ENCODE measurements around the gene POLR2B. TPM values are rescaled to one million over a fixed set of nuclear protein-coding genes. Genes with fewer than 3 reads are reported as not detected.
"Not testable (repeated sequence)": the region's sequence is repeated elsewhere in the genome, so short reads cannot be mapped to it uniquely, and the experiment has no call there.

Gene POLR2B
- total RNA-seq, 3 donors from 2014 or later = 129 to 136 (median 130) TPM

DNA sequence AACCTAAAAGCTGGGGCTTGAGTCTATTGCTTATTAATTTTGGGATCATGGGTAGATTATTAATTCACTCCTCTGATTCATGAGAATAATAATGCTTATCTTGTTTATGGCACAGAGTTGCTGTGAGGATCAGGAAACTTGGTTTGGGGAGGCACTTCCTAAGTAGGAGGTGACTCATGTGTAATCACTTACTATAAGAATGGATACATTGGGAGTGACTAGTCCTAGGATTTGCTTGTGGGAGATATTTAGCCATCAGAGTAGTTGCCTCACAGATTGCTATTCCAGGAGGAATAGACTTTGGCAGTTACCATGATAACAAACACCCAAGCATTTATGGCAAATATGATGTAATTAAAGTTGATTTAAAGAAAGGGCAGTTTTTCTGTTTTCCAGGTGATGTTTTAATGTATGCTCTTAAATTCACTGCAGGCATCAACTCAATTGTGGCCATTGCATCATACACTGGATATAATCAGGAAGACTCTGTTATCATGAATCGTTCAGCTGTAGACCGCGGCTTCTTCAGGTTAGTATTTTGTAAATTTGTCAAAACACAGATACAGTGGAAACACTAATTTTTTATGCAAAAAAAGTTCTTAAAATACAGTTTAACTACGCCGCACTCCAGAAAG lies 41.9 kb downstream of the POLR2B start:
- H3K4me1 Mint-ChIP-seq (ENCODE audit: low read depth) = peaks cover 2% of the 10 kb centered on the region
- no peaks in the 10 kb centered on the region for H3K9me3 Mint-ChIP-seq
- peaks cover 62% of the 10 kb centered on the region for H3K36me3 Mint-ChIP-seq (ENCODE audit: insufficient read depth)
- no peak for DNase-seq
- no peak for ATAC-seq
- no peak overlapping the region for H3K4me3 Mint-ChIP-seq
- no peaks in the 10 kb centered on the region for H3K27me3 Mint-ChIP-seq (ENCODE audit: low read depth)

DNA sequence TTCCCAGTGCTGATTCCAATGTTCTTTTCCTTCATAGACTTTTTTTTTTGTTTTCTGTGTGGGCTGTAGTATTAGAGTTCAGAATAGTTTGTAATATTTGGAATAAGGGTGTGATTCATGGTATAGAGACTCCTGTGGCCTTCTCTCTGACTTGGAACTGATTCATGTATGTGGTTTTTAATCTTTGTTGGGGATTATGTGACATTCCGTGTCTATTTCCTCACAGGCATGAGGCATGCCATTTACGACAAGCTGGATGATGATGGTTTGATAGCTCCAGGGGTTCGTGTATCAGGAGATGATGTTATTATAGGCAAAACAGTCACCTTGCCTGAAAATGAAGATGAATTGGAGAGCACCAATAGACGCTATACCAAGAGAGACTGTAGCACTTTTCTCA lies 44.4 kb downstream of the POLR2B start:
- DNase-seq (no peak), ATAC-seq (no peak)
- no peaks in the 10 kb centered on the region for H3K9me3 Mint-ChIP-seq
- H3K4me1 Mint-ChIP-seq (ENCODE audit: low read depth) = peaks cover 2% of the 10 kb centered on the region
- peaks cover 53% of the 10 kb centered on the region for H3K36me3 Mint-ChIP-seq (ENCODE audit: insufficient read depth)
- no peak overlapping the region for H3K4me3 Mint-ChIP-seq
- no peaks in the 10 kb centered on the region for H3K27me3 Mint-ChIP-seq (ENCODE audit: low read depth)

DNA sequence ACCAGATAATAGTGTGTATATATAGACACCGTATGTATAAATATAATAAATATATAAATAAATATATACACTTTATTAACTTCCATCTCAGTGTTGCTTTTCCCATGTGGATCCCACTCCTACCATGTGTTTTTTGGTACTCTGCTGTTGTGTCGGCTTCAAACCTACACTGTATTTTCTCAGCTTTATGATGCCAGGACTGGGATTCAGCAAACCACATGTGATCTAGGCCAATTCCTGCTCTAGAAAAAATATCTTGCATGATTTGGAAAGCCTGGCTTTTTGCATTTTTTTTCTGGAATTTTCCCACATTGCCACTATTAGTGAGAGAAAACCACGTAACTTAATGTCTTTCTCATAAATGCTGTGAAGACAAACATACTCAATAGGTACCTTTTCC lies 55.8 kb downstream of the POLR2B start:
- H3K4me1 Mint-ChIP-seq (ENCODE audit: low read depth) = no peaks in the 10 kb centered on the region
- no peaks in the 10 kb centered on the region for H3K9me3 Mint-ChIP-seq
- H3K36me3 Mint-ChIP-seq (ENCODE audit: insufficient read depth) = peaks cover 16% of the 10 kb centered on the region
- no peak for DNase-seq
- H3K27me3 Mint-ChIP-seq (ENCODE audit: low read depth) = peaks cover 12% of the 10 kb centered on the region
- ATAC-seq = no peak
- H3K4me3 Mint-ChIP-seq = no peak overlapping the region

DNA sequence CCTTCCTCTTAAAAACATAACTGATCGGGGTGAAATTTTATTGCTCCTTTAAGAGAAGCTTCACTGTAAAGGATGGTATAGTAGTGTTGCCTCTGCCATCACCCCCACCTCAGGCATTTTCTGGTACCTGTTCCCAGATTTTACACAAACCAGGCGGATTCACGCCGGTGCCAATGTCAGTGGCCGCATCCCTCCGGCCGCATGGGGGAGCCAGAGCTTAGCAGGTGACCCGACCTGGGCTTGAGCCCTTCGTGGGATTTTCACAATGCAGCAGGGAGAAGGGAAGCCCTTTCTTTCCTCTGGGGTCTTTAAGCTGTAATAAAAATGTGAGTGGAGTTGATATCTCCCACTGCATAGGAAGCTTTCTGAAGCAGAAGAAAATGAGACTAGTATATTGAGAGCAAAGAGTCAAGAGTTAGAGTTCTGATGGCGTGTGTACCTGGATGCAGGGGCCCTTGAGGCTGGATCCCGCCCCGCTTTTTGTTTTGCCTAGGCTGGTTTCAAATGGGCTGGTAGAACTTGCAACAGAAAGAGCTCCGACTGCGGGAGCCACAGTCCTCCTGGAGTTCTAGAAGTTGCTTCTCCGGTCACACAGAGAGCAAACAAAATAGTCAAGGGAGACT lies 59.4 kb downstream of the POLR2B start:
- ATAC-seq (no peak), DNase-seq (no peak)
- H3K4me1 Mint-ChIP-seq (ENCODE audit: low read depth) = no peaks in the 10 kb centered on the region
- H3K4me3 Mint-ChIP-seq = no peak overlapping the region
- H3K9me3 Mint-ChIP-seq = no peaks in the 10 kb centered on the region
- peaks cover 2% of the 10 kb centered on the region for H3K36me3 Mint-ChIP-seq (ENCODE audit: insufficient read depth)
- peaks cover 21% of the 10 kb centered on the region for H3K27me3 Mint-ChIP-seq (ENCODE audit: low read depth)

DNA sequence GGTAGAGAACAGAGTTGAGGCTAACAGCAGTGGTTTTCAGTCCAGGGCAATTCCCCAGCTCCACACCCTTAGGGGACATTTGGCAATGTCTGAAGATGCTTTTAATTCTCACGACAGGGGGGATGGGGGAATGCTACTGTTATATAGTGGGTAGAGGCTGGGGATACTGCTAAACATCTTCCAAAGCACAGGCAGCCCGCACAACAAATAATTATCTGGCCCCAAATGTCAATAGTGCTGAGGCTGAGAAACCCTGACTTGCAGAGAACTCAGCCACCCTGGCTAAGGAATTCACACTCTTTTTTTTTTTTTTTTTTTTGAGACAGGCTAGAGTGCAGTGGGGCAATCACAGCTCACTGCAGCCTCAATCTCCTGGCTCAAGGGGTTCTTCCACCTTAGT lies 60.6 kb downstream of the POLR2B start:
- no peak overlapping the region for H3K4me3 Mint-ChIP-seq
- H3K27me3 Mint-ChIP-seq (ENCODE audit: low read depth) = peaks cover 21% of the 10 kb centered on the region
- no peaks in the 10 kb centered on the region for H3K36me3 Mint-ChIP-seq (ENCODE audit: insufficient read depth)
- H3K4me1 Mint-ChIP-seq (ENCODE audit: low read depth) = no peaks in the 10 kb centered on the region
- ATAC-seq (no peak), DNase-seq (no peak)
- H3K9me3 Mint-ChIP-seq = no peaks in the 10 kb centered on the region

DNA sequence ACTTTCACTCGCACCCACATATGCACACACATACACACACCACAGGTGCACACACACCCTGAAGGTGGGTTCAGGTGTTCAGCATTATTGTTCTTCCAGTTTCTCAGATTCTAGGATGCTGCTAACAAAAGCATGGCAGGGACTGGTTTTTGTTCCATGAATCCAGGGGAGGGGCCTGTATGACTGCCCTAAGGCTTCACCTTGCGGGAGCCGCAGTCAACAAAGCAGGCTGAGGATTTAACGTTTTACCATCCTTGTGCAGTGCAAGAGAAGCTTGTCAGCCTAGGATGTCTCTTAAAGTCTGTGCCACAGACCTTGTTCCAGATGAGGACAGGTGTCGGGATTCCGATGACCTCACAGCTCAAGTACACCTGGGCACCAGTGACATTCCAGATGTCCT lies 61.8 kb downstream of the POLR2B start:
- Mint-ChIP-seq H3K27me3 (ENCODE audit: low read depth) (peaks cover 21% of the 10 kb centered on the region), H3K9me3 (no peaks in the 10 kb centered on the region), H3K36me3 (ENCODE audit: insufficient read depth) (no peaks in the 10 kb centered on the region), H3K4me3 (no peak overlapping the region), H3K4me1 (ENCODE audit: low read depth) (no peaks in the 10 kb centered on the region)
- ATAC-seq (no peak), DNase-seq (no peak)

DNA sequence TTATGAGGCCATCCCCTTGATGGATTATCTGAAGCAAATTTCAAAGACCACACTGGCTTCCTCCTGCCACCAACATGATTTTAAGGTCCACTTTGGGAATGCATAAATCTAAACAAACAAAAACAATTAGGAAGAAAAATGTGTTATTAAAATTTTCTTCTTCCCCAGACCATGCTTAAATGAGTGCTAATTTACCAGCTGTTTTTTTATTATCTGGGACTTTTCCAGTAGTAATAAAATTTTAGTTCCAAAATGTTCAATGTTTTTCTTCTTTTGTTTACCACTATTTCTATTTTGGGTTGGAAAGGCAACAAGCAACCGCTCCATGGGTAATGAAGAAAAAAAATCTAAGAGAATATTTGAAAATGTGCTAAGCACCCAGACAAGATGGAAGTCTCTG lies 62.3 kb downstream of the POLR2B start:
- Mint-ChIP-seq H3K4me3 (no peak overlapping the region), H3K4me1 (ENCODE audit: low read depth) (no peaks in the 10 kb centered on the region), H3K9me3 (no peaks in the 10 kb centered on the region), H3K36me3 (ENCODE audit: insufficient read depth) (no peaks in the 10 kb centered on the region), H3K27me3 (ENCODE audit: low read depth) (peaks cover 21% of the 10 kb centered on the region)
- ATAC-seq = no peak
- DNase-seq = no peak

DNA sequence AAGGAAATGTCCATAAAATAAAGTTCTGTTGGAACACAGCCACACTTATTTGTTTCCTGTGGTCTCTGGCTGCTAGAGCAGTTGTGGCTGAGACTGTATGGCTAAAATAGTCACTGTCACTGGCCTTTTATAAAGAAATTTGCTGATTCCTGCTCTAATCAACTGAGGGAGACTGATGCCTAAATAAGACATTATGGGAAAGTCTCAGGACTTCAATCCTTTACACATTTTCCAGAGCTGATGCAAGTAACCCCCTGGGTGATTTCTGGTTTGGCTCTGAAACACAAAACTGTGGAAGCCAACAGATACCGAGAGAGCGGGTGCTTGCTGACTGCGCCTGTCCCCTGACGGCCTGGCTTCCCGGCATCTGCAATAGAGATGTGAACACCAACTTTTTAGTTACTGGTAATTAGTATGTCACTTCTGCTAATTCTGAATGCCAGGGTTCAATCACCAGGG lies 64.0 kb downstream of the POLR2B start:
- ATAC-seq (no peak), DNase-seq (no peak)
- peaks cover 26% of the 10 kb centered on the region for H3K27me3 Mint-ChIP-seq (ENCODE audit: low read depth)
- no peaks in the 10 kb centered on the region for H3K9me3 Mint-ChIP-seq
- H3K4me1 Mint-ChIP-seq (ENCODE audit: low read depth) = no peaks in the 10 kb centered on the region
- peaks cover 2% of the 10 kb centered on the region for H3K36me3 Mint-ChIP-seq (ENCODE audit: insufficient read depth)
- no peak overlapping the region for H3K4me3 Mint-ChIP-seq

DNA sequence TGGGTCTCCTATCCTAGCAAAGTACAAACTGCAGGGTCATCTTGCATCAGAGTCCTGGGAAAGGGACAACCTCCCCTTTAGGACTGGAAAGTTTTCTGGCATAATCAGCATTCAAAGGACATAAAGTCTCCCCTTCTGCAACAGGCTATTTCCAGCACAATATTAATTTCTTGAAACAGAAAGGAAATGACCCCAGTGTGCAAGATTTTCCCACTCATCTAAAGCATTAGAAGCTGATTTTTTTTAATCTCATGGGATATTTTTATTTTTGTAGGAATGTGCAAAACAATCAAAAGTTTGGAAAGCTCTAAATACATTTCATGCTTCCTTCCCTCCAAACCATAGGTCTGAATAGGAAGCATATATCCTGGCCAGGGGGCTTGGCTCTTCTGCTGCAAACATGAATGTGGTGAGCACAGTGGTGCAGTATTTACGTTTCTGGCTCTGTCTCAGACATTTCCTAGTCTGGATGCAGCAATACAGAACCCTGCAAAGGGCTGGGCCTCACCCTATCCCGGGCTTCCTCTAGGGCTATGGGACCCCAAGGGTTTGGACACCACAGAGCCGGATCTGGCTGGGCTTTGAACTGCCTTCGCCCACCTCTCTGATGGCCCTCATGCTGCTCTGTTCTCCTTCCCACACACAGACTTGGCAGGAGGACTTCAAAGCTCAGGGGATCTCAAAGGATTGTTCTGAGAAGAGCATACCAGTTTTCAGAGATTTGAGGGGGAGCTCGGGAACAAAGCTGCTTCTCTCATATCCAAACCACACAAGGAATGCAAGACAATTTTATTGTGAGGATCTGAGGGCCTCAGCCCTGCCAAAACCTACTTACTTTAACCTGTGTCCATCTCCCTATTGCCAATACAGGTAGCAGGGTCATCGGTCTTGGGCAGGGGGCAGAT lies 64.9 kb downstream of the POLR2B start:
- ATAC-seq (no peak), DNase-seq (no peak)
- Mint-ChIP-seq H3K4me1 (ENCODE audit: low read depth) (no peaks in the 10 kb centered on the region), H3K36me3 (ENCODE audit: insufficient read depth) (peaks cover 2% of the 10 kb centered on the region), H3K4me3 (no peak overlapping the region), H3K27me3 (ENCODE audit: low read depth) (peaks cover 21% of the 10 kb centered on the region), H3K9me3 (no peaks in the 10 kb centered on the region)

DNA sequence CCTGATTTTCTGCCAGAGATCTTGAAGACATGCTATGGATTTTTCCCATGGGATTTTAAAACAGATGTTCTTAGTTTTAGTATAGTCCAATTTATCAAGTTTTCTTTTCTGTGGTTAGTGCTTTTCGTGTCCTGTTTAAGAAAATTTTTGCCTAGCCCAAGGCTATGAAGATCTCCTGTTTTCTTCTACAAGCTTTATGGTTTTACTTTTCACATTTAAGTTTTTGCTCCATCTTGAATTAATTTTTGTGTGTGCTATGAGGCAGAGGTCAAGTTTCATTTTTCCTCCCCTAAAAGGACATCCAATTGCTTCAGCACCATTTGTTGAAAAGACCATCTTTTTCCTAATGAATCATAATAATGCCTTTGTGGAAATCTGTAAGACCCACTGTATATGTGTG lies 65.6 kb downstream of the POLR2B start:
- Mint-ChIP-seq H3K27me3 (ENCODE audit: low read depth) (peaks cover 19% of the 10 kb centered on the region), H3K4me1 (ENCODE audit: low read depth) (no peaks in the 10 kb centered on the region), H3K36me3 (ENCODE audit: insufficient read depth) (peaks cover 2% of the 10 kb centered on the region), H3K4me3 (no peak overlapping the region), H3K9me3 (no peaks in the 10 kb centered on the region)
- ATAC-seq (no peak), DNase-seq (no peak)

DNA sequence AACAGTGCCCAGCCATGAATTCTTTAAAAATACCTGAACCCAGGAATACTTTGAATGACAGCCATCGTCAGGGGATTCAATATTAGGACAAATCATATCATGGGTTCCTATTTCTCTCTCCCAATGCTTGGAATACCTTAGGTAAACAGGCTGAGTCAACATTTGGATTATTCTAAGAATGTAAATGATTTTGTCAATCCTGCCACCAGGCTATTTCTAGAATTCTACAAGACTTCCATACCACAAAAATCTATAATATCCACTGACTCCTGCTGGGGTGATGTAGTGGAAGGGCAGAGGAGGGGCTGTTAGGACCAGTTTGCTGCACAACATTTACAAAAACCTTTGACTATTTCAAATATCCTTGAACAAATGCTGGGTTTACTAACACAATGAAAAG lies 66.3 kb downstream of the POLR2B start:
- no peak for ATAC-seq
- H3K4me1 Mint-ChIP-seq (ENCODE audit: low read depth) = no peaks in the 10 kb centered on the region
- no peaks in the 10 kb centered on the region for H3K9me3 Mint-ChIP-seq

DNA sequence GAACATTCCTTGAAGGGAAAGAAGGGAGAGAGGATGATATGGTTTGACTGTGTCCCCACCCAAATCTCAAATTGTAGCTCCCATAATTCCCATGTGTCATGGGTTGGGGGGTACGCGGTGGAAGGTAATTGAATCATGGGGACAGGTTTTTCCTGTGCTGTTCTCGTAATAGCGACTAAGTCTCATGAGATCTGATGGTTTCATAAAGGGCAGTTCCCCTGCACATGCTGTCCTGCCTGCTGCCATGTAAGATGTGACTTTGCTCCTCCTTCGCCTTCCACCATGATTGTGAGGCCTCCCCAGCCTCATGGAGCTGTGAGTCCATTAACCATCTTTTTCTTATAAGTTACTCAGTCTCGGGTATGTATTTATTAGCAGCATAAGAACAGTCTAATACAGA lies 68.3 kb downstream of the POLR2B start:
- H3K27me3 Mint-ChIP-seq (ENCODE audit: low read depth) = peaks cover 18% of the 10 kb centered on the region
- H3K9me3 Mint-ChIP-seq; DNase-seq; H3K4me1 Mint-ChIP-seq (ENCODE audit: low read depth); H3K36me3 Mint-ChIP-seq (ENCODE audit: insufficient read depth); ATAC-seq; H3K4me3 Mint-ChIP-seq: not testable (repeated sequence)

More for the DNA sequence above, 66.3 kb downstream of the POLR2B start:
- no peak for DNase-seq
- H3K36me3 Mint-ChIP-seq (ENCODE audit: insufficient read depth) = peaks cover 2% of the 10 kb centered on the region
- no peak overlapping the region for H3K4me3 Mint-ChIP-seq
- H3K27me3 Mint-ChIP-seq (ENCODE audit: low read depth) = peaks cover 15% of the 10 kb centered on the region

DNA sequence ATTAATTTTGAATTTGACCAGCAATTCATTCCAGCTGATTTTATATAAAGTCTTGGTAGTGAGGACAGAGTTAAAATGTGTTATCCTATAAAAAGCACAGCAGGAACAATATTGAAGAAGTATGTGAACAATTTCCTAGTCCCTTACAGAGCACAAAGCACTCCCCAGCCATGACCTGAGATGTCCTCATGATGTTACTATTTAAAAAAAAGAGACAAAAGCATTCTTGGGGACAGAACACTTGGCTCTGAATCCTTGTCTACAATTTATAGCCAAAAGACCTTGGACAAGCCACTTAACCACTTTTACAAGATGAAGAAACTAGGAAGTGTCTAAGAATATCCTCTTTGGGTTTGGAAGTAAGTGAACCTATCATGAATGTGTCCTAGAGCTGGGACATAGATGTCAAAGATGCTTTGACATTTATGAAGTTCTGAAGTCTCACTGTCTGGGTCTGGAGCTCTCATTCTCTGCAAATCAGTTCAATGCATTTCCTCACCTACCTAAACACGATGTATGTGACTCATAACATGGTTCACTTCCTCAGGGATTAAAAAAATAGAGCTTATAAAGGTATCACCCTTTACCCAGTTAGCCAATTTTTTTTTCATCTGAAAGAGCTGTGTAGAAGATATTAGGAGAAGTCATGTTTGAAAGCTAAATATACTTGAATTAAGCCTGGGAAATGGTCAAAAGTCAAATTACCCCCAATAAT lies 70.1 kb downstream of the POLR2B start:
- H3K27me3 Mint-ChIP-seq (ENCODE audit: low read depth) = peaks cover 20% of the 10 kb centered on the region
- H3K4me3 Mint-ChIP-seq = no peak overlapping the region
- H3K9me3 Mint-ChIP-seq = no peaks in the 10 kb centered on the region
- H3K36me3 Mint-ChIP-seq (ENCODE audit: insufficient read depth) = peaks cover 2% of the 10 kb centered on the region
- no peaks in the 10 kb centered on the region for H3K4me1 Mint-ChIP-seq (ENCODE audit: low read depth)
- DNase-seq (no peak), ATAC-seq (no peak)

DNA sequence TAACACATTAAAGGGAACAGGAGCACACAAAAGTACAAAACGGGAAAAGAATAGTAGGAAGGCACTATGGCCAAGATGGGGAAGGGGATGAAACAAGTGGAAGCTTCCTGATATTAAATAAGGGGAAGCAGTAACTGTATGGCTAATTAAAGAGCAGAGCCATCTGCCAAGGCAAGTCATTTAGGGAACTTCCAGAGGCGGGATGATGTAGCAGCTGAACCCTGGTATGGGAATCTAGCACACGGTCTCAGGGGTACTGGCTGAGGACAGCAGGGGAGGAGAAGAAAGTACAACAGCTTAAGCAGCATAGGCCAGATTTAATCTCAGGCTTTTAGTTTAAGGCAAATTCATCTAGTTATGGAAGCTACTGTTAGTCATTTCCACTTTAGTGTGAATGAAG lies 72.4 kb downstream of the POLR2B start:
- Mint-ChIP-seq H3K36me3 (ENCODE audit: insufficient read depth) (peaks cover 2% of the 10 kb centered on the region), H3K4me3 (no peak overlapping the region), H3K27me3 (ENCODE audit: low read depth) (peaks cover 30% of the 10 kb centered on the region), H3K9me3 (no peaks in the 10 kb centered on the region), H3K4me1 (ENCODE audit: low read depth) (no peaks in the 10 kb centered on the region)
- DNase-seq (no peak), ATAC-seq (no peak)

All from activated T-cell treated with anti-CD3 and anti-CD28 coated beads, Interleukin-2, amount 50 U/mL, for 4 hours (primary cell).